Left renal cortex interstitium (tissue), 4 donors: ENCODE data around the gene VEGFD. TPM values are rescaled to one million over a fixed set of nuclear protein-coding genes. Genes with fewer than 3 reads are reported as not detected.

Source experiments
- DNase-seq, 4 donors: peaks; one replicate each; pipeline ENCODE4 v3.0.0-alpha.2; 2013; ENCODE audit warnings: low read depth in 4 of 4, low spot score in 2 of 4, missing footprints in 1 of 4
- polyA plus RNA-seq, 4 donors: library from polyadenylated mRNA; unstranded; fragments of 120-200 nt; gene quantifications; one replicate each; pipeline ENCODE4 v1.2.1, GENCODE V29; 2013; ENCODE audit not compliant: insufficient read length in 4 of 4

The VEGFD gene, protein sequence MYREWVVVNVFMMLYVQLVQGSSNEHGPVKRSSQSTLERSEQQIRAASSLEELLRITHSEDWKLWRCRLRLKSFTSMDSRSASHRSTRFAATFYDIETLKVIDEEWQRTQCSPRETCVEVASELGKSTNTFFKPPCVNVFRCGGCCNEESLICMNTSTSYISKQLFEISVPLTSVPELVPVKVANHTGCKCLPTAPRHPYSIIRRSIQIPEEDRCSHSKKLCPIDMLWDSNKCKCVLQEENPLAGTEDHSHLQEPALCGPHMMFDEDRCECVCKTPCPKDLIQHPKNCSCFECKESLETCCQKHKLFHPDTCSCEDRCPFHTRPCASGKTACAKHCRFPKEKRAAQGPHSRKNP
- under 1 TPM; 0.39 to 0.85 (median 0.61) TPM for polyA plus RNA-seq

DNA sequence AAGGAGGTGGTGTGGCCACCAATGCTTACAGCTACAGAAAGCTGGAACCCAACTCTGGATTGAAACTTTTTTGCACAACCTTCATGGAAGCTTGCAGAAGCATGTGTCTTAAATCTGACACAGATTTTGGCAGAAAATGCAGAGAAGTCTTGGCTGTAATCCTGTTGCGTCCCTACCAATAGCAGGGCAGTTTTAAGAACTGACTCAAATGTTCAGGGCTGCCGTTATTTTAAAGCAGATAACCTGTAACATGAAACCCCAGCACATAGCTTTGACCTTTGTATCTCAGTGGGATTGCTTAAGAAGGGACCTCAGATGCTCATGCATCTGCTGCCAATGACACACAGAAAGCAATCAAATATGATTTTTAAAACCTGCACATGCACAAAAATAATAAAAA, at the start of gene VEGFD:
TSS of gene VEGFD (minus strand) at position 110 of the 400 bp plus-strand sequence. CDS start 467 bp downstream, outside the sequence.
- peak in 1 of 4 donors; percentile 8 for DNase-seq

- no peak for DNase-seq
Measured at GRCh38 chrX:15430584-15430983, 46.4 kb upstream of the VEGFD start.

DNA sequence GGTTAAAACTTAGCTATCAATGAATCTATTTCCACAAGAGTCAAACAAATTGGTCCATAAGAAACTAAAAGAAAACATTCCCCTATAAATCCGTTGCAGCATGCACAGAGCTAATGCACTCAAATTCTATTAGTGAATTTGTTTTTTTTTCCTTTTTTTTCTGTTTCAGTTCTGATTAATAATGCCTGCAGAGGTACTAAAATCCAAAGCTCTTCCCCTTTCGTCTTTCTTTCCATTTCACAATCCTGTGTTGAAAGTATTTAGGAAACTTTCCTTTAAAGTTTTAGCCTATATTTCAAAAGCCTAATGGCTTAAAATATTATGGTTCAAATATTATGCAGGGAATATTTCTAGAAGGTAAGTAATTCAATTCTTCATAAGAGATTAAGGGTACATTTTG, 45.9 kb upstream of the VEGFD start:
- DNase-seq = no peak

- DNase-seq = no peak
Measured at GRCh38 chrX:15425024-15425423, 40.8 kb upstream of the VEGFD start.

DNA sequence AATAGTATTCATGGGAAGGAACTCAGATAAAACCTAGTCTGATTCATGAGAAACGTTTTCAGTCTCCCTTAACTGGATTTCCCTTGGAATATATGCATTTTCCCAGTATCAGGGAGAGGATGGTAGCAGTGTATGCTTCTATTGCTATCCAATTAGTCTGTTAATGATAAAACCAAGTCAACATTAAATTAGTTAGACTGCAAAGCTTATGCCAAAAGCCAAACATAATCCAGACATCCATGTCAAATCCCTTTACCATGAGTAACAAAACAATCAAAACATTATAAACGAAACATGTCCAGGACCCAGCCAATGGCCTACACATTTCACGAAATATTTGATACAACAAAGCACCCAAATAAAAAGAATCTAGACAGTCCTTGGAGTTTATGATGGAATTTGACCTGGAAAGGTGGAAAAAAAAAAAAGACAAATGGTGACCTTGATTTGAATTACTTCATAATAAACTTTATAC, 34.5 kb upstream of the VEGFD start:
- DNase-seq = no peak

DNA sequence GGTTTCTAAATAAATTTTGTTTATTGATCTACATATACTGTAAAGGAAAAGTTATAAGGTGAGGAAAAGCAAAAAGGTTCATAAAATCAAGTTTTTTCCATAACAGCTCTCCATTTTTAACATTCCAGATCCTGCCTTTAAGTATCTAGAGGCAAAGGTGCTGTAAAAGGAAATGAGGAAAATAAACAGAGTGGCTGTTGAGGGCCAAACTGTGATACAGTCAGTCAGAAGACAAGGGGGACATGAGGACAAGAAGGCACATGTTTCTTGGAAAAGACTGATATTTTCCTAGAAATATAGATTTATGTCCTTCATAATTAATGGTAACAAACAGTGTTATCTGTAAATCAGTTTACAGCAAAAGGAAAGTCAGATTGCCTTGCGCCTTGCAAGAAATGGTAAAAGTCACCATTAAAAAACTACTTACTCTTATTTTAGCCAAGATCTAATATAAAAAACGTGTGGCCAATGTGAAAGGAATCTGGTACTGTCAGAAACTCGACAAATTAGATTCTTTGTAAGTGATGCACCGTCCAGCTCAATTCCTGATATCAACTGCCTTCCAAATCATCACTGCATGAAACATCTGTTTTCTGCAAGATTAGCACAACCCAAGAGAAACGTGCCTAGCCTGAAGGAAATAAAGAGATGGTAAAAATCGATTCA, 34.0 kb upstream of the VEGFD start:
- no peak for DNase-seq

DNA sequence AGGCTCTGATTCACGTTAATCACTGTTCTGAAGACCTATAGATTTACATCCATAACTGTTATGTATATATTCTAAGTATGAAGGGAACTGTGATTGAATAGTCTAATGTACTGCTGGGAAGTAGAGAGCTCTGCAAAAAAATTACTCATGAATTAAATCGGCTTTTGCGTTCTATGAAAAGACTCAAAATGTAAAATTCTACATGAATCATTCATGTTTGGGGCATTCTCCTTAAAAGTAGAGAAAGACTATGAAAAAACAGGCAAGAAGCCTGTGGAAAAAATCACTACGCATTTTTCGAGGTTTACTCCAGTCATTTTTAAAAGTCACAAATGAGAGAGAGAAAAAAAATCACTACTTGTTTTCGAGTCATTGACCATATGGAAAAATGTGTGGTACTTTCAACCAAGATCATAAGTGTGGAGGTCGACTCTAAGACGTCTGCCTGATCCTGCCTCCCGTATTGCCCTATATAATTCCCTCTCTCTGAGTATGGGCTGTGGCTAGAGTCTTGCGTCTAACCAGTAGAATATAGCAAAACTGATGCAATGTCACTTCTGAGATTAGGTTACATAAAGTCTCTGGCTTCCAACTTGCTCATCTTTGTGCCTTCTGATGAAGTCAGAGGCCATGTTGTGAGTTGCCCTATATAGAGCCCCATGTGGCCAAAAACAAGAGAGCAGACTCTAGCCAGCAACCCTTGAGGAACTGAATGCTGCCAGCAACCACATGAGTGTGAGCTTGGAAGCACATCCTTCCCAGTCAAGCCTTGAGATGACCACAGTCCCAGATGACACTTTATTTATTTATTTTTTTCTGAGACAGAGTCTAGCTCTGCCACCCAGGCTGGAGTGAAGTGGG, 32.1 kb upstream of the VEGFD start:
- no peak for DNase-seq

DNA sequence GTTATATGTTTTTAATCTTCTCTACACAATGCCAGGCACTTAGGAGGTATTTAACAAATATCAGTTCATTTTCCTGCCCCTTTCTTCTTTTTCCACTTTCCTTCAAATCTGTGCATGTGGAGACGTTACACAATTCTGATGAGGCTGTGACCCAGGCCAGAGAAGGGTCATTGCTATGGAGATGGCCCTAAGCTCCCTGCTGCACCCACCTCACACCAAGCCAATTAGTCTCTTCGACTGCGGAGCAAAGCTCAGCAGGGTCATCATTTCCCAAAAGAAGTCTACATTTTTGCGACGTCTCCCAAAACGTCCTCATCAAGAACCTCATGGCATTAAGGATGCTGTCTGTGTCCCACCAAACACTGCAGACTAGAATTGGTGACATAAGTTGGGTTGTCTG, 28.9 kb upstream of the VEGFD start:
- DNase-seq = no peak

- no peak for DNase-seq
Measured at GRCh38 chrX:15410947-15411346, 26.7 kb upstream of the VEGFD start.

GRCh38 chrX:15410430-15410829, 26.2 kb upstream of the VEGFD start:
- DNase-seq = no peak

DNA sequence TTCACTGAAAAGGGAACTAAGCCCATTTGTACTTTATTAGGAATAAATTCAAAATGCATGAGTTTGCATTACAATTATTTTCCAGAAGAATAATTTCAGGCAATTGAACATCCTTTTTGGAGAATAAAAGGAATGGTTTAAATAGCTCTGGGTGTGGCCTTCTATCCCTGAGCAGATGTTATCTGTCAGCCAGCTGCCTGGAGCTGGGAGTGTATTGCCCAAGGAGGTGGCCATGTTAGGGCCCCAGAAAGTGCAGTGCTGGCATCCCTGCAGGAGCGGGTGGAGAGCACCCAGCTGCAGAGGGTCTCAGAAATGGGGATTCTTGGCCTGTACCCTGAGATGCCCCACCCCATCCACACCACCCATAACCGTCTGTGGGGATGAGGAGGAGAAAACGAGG, 21.6 kb upstream of the VEGFD start:
- DNase-seq = no peak

GRCh38 chrX:15404401-15405096, 20.3 kb upstream of the VEGFD start:
- DNase-seq = no peak

GRCh38 chrX:15401378-15401777, 17.2 kb upstream of the VEGFD start:
- no peak for DNase-seq

DNA sequence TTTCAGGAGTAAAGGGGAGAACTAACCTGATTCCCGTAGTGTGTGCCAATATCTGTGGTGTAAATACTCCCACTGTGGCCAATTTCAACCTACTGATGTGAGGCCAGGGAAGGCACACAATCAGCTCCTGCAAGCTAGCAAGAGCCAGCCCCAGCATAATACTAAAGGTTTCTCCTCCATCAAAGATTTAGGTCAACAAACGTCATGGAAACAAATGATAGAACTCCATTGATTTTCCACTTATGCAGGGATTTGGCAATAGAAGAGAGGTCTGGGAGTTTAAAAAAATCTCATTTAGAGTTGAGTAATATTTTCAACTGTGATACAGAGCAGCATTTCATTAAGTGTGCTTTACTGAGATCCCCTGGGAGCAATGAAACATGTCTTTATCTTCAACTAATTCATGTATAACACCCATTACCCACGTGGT, 15.8 kb upstream of the VEGFD start:
- DNase-seq = no peak

GRCh38 chrX:15398874-15399273, 14.7 kb upstream of the VEGFD start:
- no peak for DNase-seq

DNA sequence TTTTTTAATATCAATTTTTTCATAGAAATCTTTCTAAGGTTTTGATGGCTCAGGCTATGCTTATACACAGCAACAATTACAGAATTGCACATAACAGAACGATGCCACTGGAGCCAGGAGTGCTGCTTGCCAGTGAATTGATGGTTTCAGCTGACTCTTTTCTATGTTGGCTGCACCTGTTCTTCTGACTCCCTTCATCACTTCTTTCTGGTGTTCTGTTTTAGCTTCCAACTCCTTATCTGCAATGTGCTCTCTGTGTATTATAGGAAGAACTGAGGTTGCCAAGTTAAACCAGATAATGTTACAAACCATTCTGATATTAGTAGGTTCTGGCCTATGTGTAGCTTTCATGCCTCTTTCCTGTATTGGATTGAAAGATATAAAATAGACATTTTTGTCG, 11.6 kb upstream of the VEGFD start:
- DNase-seq = no peak

DNA sequence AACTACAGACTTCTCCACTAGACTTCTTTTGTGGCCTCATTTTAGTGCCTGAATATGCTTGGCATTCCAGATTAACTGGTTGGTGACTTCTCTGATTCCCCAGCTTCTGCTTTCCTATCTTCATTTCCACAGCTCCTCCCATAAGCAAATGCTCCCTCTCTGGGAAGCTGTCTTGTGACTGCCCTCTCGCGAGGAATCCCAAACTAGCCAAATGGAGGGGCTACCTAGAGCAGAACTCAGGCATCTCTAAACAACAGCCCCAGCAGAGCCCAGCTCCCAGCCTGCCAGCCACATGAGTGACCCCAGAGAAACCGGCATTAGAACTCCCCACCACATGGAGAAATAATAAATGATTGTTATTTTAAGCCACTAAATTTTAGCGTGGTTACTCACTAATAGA, 7.6 kb upstream of the VEGFD start:
- no peak for DNase-seq

- DNase-seq = no peak
Measured at GRCh38 chrX:15382813-15383212, 1.4 kb downstream of the VEGFD start.

DNA sequence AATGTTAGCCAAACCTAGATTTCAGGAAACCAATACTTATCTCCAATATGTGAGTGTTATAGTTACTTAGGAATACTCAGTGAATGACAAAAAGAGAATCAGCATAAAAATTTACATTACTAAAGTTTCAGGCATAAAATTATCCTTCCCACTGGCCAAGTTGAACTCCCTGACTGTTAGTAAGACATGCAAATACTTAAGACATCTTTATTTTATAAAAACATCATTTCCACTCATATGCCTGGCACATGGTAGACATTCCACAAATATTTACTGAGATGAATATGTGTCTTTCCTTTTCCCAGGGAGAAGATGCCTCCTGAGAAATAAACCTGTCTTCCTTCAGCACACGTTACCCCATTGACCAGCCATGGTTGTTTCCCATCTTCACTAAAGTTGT, 7.3 kb downstream of the VEGFD start:
- DNase-seq = no peak

DNA sequence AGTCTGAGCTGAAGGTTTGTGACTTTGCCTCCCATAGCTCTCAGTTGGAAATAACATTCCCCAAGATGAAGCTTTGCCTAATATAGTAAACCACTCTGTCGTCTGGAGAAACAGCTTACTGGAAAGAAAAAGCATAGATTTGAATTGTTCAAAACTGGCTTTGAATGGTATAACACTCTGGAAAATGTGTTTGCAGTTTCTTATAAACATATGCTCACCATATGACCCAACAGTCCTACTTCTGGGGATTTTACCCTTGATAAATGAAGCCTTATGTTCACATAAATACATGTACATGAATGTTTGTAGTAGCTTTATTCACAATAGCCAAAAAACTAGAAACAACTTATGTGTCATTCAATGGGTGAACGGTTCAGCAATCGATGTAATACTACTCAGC, 10.2 kb downstream of the VEGFD start:
- no peak for DNase-seq
